ENCODE results near the gene ZHX3.
A peak's percentile ranks its signal among the peaks of the same experiment; 100 is the strongest.

The ZHX3 gene

DNA sequence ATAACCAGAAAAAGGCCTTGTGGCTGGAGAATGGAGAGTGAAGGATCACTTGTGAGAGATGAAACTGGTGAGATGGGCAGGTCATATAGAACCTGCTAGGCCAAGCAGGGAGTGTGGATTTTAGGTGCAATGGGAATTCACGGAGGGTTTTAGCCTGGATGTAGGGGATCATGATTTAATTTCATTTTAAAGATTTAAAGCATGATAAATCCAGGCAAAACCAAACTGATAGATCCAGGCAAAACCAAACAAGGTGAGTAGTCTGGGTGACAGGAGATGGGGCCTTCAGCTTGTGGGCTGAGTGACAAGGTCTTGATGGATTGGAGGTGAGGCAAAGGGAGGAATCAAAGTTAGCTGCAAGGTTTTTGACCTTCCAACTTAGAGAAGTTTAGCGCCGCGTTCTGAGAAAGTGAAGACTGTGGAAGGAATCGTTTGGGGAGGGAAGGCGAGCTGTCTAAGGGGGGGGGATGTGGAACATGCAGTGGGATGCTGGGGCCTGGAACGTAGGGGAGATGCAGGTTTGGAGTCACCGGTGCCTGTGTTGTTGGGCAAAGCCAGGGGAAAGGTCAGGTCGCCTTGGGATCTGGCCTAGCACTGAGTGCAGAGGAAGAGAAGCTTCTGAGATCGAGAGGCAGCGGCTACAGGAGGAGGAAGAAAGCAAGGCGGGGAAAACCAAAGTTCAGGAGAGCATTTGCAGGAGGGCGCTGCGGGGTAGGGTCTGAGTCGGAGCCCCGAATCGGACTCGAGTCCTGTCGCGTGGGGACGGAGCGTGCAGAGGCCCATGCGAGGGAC is 181.4 kb downstream of the ZHX3 start:
- Histone ChIP-seq H3K79me2 (ENCODE audit: insufficient read depth, low read length) (peaks cover 39% of the 10 kb centered on the region), H3K9me3 (ENCODE audit: insufficient read depth, low read depth, low read length) (no peaks in the 10 kb centered on the region), H3K4me3 (ENCODE audit: low read length, poor library complexity, severe bottlenecking) (peak overlapping the region; percentile 94), H3K9ac (ENCODE audit: low read depth, low read length, poor library complexity, severe bottlenecking) (peak overlapping the region; percentile 76), H2AFZ (ENCODE audit: low read length) (peak overlapping the region; percentile 69), H3K9me2 (replicated peaks; ENCODE audit: low read depth, low read length) (no peaks in the 10 kb centered on the region), H3K4me1 (ENCODE audit: insufficient read depth, low read length, poor library complexity, severe bottlenecking) (peaks cover 28% of the 10 kb centered on the region), H3F3A (ENCODE audit: low read depth) (no peaks in the 10 kb centered on the region), H3K36me3 (ENCODE audit: insufficient read depth, low read length) (no peaks in the 10 kb centered on the region), H3K4me2 (ENCODE audit: low read depth, low read length, poor library complexity, severe bottlenecking) (peak overlapping the region; percentile 74), H4K20me1 (ENCODE audit: insufficient read depth, low read length, poor library complexity, severe bottlenecking) (peaks cover 31% of the 10 kb centered on the region), H3K27me3 (ENCODE audit: insufficient read depth, low read length, poor library complexity, severe bottlenecking) (no peaks in the 10 kb centered on the region)
- no peak for TF ChIP-seq EZH2phosphoT487 (IDR thresholded peaks at IDR 0.05; ENCODE audit: borderline replicate concordance)
- TF ChIP-seq CTCF (conservative IDR thresholded peaks at IDR 0.05; ENCODE audit: low read length): no peak

DNA sequence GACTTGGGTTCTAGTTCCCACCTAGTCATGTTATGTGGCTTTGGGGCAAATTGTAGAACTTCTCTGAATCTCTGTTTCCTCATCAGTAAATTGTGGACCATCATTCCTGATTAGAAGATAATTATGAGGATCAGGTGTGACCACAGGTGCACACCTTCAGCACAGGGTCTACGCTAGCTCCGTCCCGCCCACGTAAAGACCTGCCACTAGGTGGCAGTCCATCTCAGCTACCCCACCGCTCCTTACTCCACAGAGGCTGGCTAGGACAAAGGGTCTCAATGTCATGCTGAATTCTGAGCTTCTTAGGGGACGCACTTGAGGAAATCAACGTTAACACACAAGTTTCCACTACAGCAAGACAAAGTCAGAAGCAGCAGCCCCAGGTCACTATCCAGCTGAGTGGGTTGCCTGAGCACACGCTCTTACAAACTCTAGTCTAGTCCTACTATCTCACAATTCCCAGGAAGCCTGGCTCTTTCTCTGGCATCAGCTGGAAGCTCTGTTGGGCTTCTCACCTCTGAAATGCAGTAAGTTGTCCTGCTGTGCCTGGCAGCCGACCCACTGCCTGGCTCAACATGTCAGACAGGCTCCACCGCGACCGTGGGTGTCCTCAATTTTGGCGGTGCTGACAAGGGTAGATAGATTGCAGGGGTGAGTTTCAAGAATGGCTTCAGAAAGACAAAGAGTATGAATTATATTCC is 182.2 kb downstream of the ZHX3 start:
- no peak overlapping the region for H3K4me3 ChIP-seq (ENCODE audit: low read length, poor library complexity, severe bottlenecking)

More for the DNA sequence above, 182.2 kb downstream of the ZHX3 start:
- Histone ChIP-seq H3K4me1 (ENCODE audit: insufficient read depth, low read length, poor library complexity, severe bottlenecking) (peaks cover 20% of the 10 kb centered on the region), H3K9me2 (replicated peaks; ENCODE audit: low read depth, low read length) (no peaks in the 10 kb centered on the region), H3K27me3 (ENCODE audit: insufficient read depth, low read length, poor library complexity, severe bottlenecking) (no peaks in the 10 kb centered on the region), H3K79me2 (ENCODE audit: insufficient read depth, low read length) (peaks cover 32% of the 10 kb centered on the region), H3K9ac (ENCODE audit: low read depth, low read length, poor library complexity, severe bottlenecking) (no peak overlapping the region), H2AFZ (ENCODE audit: low read length) (no peak overlapping the region), H3F3A (ENCODE audit: low read depth) (no peaks in the 10 kb centered on the region), H3K36me3 (ENCODE audit: insufficient read depth, low read length) (no peaks in the 10 kb centered on the region), H4K20me1 (ENCODE audit: insufficient read depth, low read length, poor library complexity, severe bottlenecking) (peaks cover 24% of the 10 kb centered on the region), H3K4me2 (ENCODE audit: low read depth, low read length, poor library complexity, severe bottlenecking) (no peak overlapping the region), H3K9me3 (ENCODE audit: insufficient read depth, low read depth, low read length) (no peaks in the 10 kb centered on the region)
- no peak for TF ChIP-seq EZH2phosphoT487 (IDR thresholded peaks at IDR 0.05; ENCODE audit: borderline replicate concordance)
- TF ChIP-seq CTCF (conservative IDR thresholded peaks at IDR 0.05; ENCODE audit: low read length): peak; percentile 91
